Tibial artery (tissue), 4 donors: ENCODE measurements around the gene HTR6.

Source experiments
- DNase-seq, 2 donors: peaks; one replicate each; pipeline ENCODE4 v3.0.0-alpha.2; 2019
- H3K27ac ChIP-seq, 2 donors: fragments of 200-600 bp; sonication (generic) in 1 of 2; 1 replicate in 1 of 2; 2 replicates in 1 of 2; pipeline ENCODE4 v1.5.1; 2018 to 2019; ENCODE audit warnings: mild to moderate bottlenecking in 1 of 2
- H3K27me3 ChIP-seq, 2 donors: fragments of 200-600 bp; sonication (generic) in 1 of 2; one replicate each; pipeline versions ENCODE4 v1.5.1 to v1.6.0; 2016 to 2019
- H3K36me3 ChIP-seq, 3 donors: fragments of 200-600 bp; sonication (generic) in 2 of 3; one replicate each; pipeline ENCODE4 v1.5.1; 2016 to 2019; ENCODE audit warnings: mild to moderate bottlenecking in 2 of 3
- H3K4me1 ChIP-seq, 4 donors: fragments of 200-600 bp; sonication (generic) in 2 of 4; 1 replicate in 3 of 4; 2 replicates in 1 of 4; pipeline ENCODE4 v1.5.1; 2016 to 2019
- H3K4me3 ChIP-seq, 2 donors: fragments of 200-600 bp; sonication (generic) in 1 of 2; 1 replicate in 1 of 2; 2 replicates in 1 of 2; pipeline ENCODE4 v1.5.1; 2018 to 2019; ENCODE audit warnings: mild to moderate bottlenecking in 2 of 2
- H3K9me3 ChIP-seq, 3 donors: fragments of 200-600 bp; sonication (generic) in 1 of 3; one replicate each; pipeline ENCODE4 v1.5.1; 2016 to 2019
- intact Hi-C: fragments of 100-400 bp; cut with DNase I; formaldehyde crosslinking; loops from one replicate; pipeline ENCODE4 v1.15.0; 2023; ENCODE audit warnings: low total_unique reads
- TF ChIP-seq, protein P1 (sequence below), 2 experiments: fragments of 200-600 bp in 1 of 2; fragments of 450-650 bp in 1 of 2; IDR thresholded peaks; one replicate each; pipeline ENCODE4 v1.5.1; 2017 to 2019; ENCODE audit warnings: antibody characterized with exemption in 2 of 2, mild to moderate bottlenecking in 1 of 2, moderate library complexity in 1 of 2

HTR6 gene

GRCh38 chr1:19728413-19729145, 63.9 kb downstream of the HTR6 start:
- Histone ChIP-seq H3K4me1 (peaks cover 0 to 51% (median 22%) of the 10 kb centered on the region in 4 donors), H3K27ac (peak overlapping the region; percentile 57 to 81), H3K27me3 (no peaks in the 10 kb centered on the region), H3K9me3 (no peaks in the 10 kb centered on the region), H3K36me3 (peaks cover 16 to 64% (median 37%) of the 10 kb centered on the region in 3 donors), H3K4me3 (no peak overlapping the region)
- DNase-seq: no peak
- TF ChIP-seq, protein P1, sequence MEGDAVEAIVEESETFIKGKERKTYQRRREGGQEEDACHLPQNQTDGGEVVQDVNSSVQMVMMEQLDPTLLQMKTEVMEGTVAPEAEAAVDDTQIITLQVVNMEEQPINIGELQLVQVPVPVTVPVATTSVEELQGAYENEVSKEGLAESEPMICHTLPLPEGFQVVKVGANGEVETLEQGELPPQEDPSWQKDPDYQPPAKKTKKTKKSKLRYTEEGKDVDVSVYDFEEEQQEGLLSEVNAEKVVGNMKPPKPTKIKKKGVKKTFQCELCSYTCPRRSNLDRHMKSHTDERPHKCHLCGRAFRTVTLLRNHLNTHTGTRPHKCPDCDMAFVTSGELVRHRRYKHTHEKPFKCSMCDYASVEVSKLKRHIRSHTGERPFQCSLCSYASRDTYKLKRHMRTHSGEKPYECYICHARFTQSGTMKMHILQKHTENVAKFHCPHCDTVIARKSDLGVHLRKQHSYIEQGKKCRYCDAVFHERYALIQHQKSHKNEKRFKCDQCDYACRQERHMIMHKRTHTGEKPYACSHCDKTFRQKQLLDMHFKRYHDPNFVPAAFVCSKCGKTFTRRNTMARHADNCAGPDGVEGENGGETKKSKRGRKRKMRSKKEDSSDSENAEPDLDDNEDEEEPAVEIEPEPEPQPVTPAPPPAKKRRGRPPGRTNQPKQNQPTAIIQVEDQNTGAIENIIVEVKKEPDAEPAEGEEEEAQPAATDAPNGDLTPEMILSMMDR (IDR thresholded peaks at IDR 0.05): no peak
- intact Hi-C loops: no loop called here

- no peak for DNase-seq
- TF ChIP-seq, protein P1 (IDR thresholded peaks at IDR 0.05): no peak
- H3K27me3 ChIP-seq: no peaks in the 10 kb centered on the region
- no peaks in the 10 kb centered on the region for H3K9me3 ChIP-seq
- peaks cover 0 to 61% (median 32%) of the 10 kb centered on the region in 4 donors for H3K4me1 ChIP-seq
- H3K4me3 ChIP-seq: no peak overlapping the region
- intact Hi-C loops: no loop called here
- H3K36me3 ChIP-seq: peaks cover 10 to 62% (median 37%) of the 10 kb centered on the region in 3 donors
- H3K27ac ChIP-seq: peak overlapping the region; percentile 26 to 81
These were observed 65.6 kb downstream of the HTR6 start for GRCh38 chr1:19730232-19730631.
